Measurements from ENCODE around the gene EXOC3L2.
"Not testable (repeated sequence)": the region's sequence is repeated elsewhere in the genome, so short reads cannot be mapped to it uniquely, and the experiment has no call there.

EXOC3L2 gene

DNA sequence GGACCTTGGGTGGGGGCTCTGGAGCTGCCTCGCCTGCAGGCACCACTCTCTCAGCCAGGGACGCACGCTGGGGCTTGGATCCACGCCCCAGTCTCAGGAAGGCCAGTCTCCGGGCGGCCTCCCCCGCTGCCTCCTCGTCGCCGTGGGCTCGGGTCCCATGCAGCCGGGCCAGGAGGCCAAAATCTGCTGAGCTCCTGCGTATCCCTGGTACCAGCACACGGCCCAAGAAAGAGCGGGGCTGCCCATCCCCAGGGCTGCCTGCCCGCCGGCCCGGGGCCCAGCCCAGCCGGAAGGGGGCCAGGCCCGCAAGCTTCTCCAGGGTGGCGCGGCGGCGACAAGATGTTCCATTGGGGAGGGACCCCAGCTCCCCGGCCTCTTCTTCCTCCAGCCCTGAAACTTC lies 6.7 kb downstream of the EXOC3L2 start:
- Histone ChIP-seq H3K4me1 (ENCODE audit: control insufficient read depth, insufficient read depth, low read length) (no peaks in the 10 kb centered on the region), H3K9ac (ENCODE audit: low read length) (no peak overlapping the region), H3K27me3 (replicated peaks; ENCODE audit: control insufficient read depth, insufficient read depth, low read length) (peaks cover 22% of the 10 kb centered on the region), H3K36me3 (ENCODE audit: control insufficient read depth, insufficient read depth, low read length, severe bottlenecking) (no peaks in the 10 kb centered on the region), H3K9me3 (ENCODE audit: control insufficient read depth, low read length) (no peaks in the 10 kb centered on the region), H3K4me3 (ENCODE audit: low read length) (no peak overlapping the region)
- no peak for DNase-seq (ENCODE audit: low read depth)

DNA sequence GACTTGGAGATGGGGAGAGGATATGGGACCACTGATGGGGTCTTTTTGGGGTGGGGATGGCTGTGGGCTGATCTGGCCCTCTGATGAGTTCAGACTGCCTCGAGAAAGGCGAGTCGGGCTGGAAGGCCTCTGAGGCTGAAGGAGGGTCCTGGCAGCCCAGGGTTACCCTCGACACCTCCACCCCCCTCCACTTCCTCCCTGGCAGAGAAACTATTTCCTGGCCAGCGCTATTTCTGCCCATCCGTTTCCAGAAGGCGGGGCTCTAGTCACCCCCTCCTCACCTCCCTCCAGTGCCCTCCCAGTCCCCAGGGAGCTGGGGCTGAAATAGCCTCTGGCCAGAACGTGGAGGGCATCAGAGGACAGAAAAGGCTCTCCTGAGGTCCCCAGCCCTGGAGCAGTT lies 9.7 kb downstream of the EXOC3L2 start:
- Histone ChIP-seq H3K9me3 (ENCODE audit: control insufficient read depth, low read length) (no peaks in the 10 kb centered on the region), H3K4me1 (ENCODE audit: control insufficient read depth, insufficient read depth, low read length) (no peaks in the 10 kb centered on the region), H3K9ac (ENCODE audit: low read length) (no peak overlapping the region), H3K27me3 (replicated peaks; ENCODE audit: control insufficient read depth, insufficient read depth, low read length) (peaks cover 25% of the 10 kb centered on the region), H3K36me3 (ENCODE audit: control insufficient read depth, insufficient read depth, low read length, severe bottlenecking) (no peaks in the 10 kb centered on the region), H3K4me3 (ENCODE audit: low read length) (no peak overlapping the region)
- DNase-seq (ENCODE audit: low read depth) = no peak

DNA sequence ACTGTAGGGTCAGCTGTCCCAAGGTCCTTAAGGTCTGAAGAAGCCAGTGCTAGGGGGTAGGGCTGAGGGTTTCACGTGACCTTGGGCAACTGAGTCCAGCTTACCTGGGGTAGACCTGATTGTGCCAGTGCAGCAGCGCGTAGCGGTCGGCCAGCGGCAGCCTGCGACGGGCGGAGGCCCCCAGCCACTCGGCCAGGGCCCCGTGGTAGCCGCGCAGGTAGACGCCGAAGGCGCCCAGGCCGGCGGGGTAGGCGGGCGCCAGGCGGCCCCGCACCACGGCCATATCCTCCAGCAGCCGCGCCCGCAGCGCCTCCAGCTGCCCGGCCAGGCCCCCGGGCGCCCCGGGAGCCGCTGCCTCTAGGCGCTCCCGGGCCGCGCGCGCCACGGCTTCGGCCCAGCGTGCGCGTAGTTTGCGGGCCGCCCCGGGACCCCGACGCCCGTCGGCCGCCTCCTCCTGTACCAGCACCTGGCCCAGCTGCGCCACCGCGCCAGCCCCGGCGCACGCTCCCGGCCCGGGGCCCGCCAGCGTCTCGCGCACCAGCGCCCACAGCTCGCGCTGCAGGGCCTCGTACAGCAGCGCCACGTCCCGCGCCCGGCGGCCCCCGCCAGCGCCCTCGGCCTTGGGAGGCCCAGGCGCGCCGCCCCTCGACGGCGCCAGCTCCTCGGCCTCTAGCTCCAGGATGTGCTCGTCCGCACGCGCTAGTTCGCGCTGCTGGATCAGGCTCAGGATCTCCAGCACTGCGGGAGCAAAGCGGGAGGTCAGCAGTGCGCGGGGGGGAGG lies 10.9 kb downstream of the EXOC3L2 start:
- no peak for DNase-seq (ENCODE audit: low read depth)
- no peaks in the 10 kb centered on the region for H3K4me1 ChIP-seq (ENCODE audit: control insufficient read depth, insufficient read depth, low read length)
- H3K4me3 ChIP-seq (ENCODE audit: low read length) = no peak overlapping the region
- H3K9ac ChIP-seq (ENCODE audit: low read length) = no peak overlapping the region
- peaks cover 25% of the 10 kb centered on the region for H3K27me3 ChIP-seq (replicated peaks; ENCODE audit: control insufficient read depth, insufficient read depth, low read length)
- no peaks in the 10 kb centered on the region for H3K36me3 ChIP-seq (ENCODE audit: control insufficient read depth, insufficient read depth, low read length, severe bottlenecking)
- H3K9me3 ChIP-seq (ENCODE audit: control insufficient read depth, low read length) = no peaks in the 10 kb centered on the region

DNA sequence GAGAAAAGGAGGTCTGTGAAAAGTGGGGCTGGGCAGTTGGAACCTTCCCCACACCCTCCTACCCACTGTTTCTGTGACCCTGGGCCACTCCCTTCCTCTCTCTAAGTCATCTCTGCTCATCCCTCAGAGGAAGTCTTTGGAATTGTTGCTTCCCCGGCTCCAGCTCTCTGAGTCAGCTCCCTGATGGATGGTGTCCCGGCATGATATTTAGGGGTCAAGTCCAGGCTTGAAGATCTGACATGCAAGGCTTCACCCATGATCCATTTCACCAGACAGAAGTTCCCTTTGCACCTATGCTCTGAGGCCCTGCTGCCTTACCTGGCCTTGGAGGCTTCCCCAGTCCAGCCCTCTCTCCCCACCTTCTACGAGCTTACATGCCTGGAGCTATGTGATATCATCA lies 13.3 kb downstream of the EXOC3L2 start:
- H3K4me1 ChIP-seq (ENCODE audit: control insufficient read depth, insufficient read depth, low read length) = no peaks in the 10 kb centered on the region
- no peak for DNase-seq (ENCODE audit: low read depth)
- no peaks in the 10 kb centered on the region for H3K9me3 ChIP-seq (ENCODE audit: control insufficient read depth, low read length)
- no peak overlapping the region for H3K4me3 ChIP-seq (ENCODE audit: low read length)
- peaks cover 20% of the 10 kb centered on the region for H3K27me3 ChIP-seq (replicated peaks; ENCODE audit: control insufficient read depth, insufficient read depth, low read length)
- H3K36me3 ChIP-seq (ENCODE audit: control insufficient read depth, insufficient read depth, low read length, severe bottlenecking) = no peaks in the 10 kb centered on the region
- no peak overlapping the region for H3K9ac ChIP-seq (ENCODE audit: low read length)

DNA sequence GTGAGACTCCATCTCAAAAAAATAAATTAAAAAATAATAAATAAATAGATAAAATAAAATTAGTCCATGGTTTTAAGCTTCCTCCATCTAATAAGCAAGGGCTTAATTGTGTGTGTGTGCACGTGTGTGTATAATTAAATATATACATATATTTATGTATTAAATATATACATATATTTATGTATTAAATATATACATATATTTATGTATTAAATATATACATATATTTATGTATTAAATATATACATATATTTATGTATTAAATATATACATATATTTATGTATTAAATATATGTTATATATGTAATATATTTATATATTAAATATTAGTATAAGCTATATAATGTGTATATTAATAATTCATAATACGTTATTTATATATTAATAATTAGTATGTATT lies 16.2 kb downstream of the EXOC3L2 start:
- H3K36me3 ChIP-seq (ENCODE audit: control insufficient read depth, insufficient read depth, low read length, severe bottlenecking) = not testable (repeated sequence)

DNA sequence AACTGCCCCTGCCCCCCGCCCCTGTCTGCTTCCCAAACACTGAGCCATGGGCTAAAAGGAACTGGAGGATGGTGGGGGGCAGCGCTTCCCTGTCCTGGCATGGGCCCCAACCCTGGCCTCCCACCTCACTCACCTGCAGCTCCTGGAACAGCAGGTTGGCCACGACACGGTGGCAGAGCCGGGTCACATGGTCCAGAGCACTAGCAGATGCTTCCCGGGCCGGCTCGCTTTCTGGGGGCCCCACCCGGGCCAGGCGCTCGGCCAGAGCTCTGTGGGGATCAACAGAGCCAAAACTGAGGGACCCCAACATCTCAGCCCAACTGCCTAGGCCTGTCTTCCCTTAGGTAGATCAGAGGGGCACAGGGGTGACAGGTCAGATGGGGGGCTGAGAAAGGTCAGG lies 20.6 kb downstream of the EXOC3L2 start:
- H3K36me3 ChIP-seq (ENCODE audit: control insufficient read depth, insufficient read depth, low read length, severe bottlenecking) = no peaks in the 10 kb centered on the region
- peaks cover 16% of the 10 kb centered on the region for H3K27me3 ChIP-seq (replicated peaks; ENCODE audit: control insufficient read depth, insufficient read depth, low read length)

More for the DNA sequence above, 16.2 kb downstream of the EXOC3L2 start:
- H3K27me3 ChIP-seq (replicated peaks; ENCODE audit: control insufficient read depth, insufficient read depth, low read length) = peaks cover 17% of the 10 kb centered on the region
- not testable (repeated sequence) for DNase-seq (ENCODE audit: low read depth); H3K4me1 ChIP-seq (ENCODE audit: control insufficient read depth, insufficient read depth, low read length); H3K9me3 ChIP-seq (ENCODE audit: control insufficient read depth, low read length); H3K4me3 ChIP-seq (ENCODE audit: low read length); H3K9ac ChIP-seq (ENCODE audit: low read length)

DNA sequence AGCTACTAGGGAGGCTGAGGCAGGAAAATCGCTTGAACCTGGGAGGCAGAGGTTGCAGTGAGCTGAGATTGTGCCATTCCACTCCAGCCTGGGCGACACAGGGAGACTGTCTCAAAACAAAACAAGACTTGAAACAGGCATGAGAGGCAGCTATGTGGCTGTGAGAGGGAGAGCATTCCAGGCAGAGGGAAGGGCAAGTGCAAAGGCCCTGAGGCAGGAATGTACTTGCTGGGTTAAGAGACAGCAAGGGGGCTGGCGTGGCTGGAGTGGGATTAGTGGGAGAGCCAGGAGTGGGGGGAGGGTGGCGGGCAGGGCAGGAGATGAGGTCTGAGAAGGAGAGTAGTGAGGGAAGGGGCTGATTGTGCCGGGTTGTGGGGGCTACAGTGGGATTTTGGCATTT lies 21.3 kb downstream of the EXOC3L2 start:
- H3K9me3 ChIP-seq (ENCODE audit: control insufficient read depth, low read length) = no peaks in the 10 kb centered on the region
- H3K4me3 ChIP-seq (ENCODE audit: low read length) = no peak overlapping the region
- no peaks in the 10 kb centered on the region for H3K4me1 ChIP-seq (ENCODE audit: control insufficient read depth, insufficient read depth, low read length)
- H3K36me3 ChIP-seq (ENCODE audit: control insufficient read depth, insufficient read depth, low read length, severe bottlenecking) = no peaks in the 10 kb centered on the region
- no peak for DNase-seq (ENCODE audit: low read depth)
- peaks cover 17% of the 10 kb centered on the region for H3K27me3 ChIP-seq (replicated peaks; ENCODE audit: control insufficient read depth, insufficient read depth, low read length)
- H3K9ac ChIP-seq (ENCODE audit: low read length) = no peak overlapping the region

More for the DNA sequence above, 20.6 kb downstream of the EXOC3L2 start:
- DNase-seq (ENCODE audit: low read depth) = no peak
- Histone ChIP-seq H3K4me1 (ENCODE audit: control insufficient read depth, insufficient read depth, low read length) (no peaks in the 10 kb centered on the region), H3K9ac (ENCODE audit: low read length) (no peak overlapping the region), H3K4me3 (ENCODE audit: low read length) (no peak overlapping the region), H3K9me3 (ENCODE audit: control insufficient read depth, low read length) (no peaks in the 10 kb centered on the region)

DNA sequence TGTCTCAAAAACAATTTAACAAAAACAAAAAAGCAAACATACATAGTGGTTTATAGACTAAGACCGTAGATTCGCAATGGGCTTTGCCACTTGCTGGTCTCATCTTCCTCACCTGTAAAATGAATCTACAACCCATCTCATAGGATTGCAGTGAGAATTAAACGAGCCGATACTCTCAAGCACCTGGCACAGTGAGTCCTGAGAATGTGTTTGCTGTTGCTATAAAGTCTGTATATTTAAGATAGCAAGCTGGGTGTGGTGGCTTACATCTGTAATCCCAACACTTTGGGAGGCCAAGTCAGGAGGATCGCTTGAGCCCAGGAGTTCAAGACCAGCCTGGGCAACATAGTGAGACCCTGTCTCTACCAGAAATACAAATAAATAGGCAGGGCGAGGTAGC lies 22.5 kb downstream of the EXOC3L2 start:
- no peaks in the 10 kb centered on the region for H3K36me3 ChIP-seq (ENCODE audit: control insufficient read depth, insufficient read depth, low read length, severe bottlenecking)
- H3K27me3 ChIP-seq (replicated peaks; ENCODE audit: control insufficient read depth, insufficient read depth, low read length) = peaks cover 24% of the 10 kb centered on the region
- DNase-seq (ENCODE audit: low read depth) = no peak

DNA sequence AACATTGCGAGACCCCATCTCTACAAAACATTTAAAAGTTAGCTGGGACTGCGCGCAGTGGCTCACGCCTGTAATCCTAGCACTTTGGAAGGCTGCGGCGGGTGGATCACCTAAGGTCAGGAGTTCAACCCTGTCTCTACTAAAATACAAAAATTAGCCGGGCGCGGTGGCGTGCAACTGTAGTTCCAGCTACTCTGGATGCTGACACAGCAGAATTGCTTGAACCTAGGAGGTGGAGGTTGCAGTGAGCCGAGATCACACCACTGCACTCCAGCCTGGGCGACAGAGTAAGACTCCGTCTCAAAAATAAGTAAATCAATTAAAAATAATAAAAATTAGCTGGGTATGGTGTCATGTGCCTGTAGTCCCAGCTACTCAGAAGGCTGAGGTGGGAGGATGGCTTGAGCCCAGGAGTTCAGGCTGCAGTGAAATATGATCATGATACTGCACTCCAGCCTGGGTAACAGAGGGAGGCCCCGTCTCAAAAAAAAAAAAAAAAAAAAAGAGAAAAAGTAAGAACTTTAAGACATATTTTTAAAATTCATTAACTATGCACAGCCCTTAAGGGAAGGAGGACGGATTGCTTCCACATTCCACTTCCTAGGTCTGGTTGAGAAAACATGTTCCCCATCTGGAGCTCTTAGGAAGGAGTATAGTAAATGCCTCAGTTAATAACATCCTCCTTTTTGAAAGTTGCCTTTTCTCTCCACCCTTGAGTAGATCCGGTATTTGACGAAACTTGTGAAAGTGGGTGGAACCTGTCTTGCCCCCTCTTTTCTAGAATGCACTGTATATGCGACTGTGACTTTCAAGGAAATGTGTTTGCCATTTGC lies 26.1 kb downstream of the EXOC3L2 start:
- no peaks in the 10 kb centered on the region for H3K9me3 ChIP-seq (ENCODE audit: control insufficient read depth, low read length)
- no peak overlapping the region for H3K9ac ChIP-seq (ENCODE audit: low read length)
- peaks cover 36% of the 10 kb centered on the region for H3K27me3 ChIP-seq (replicated peaks; ENCODE audit: control insufficient read depth, insufficient read depth, low read length)
- H3K36me3 ChIP-seq (ENCODE audit: control insufficient read depth, insufficient read depth, low read length, severe bottlenecking) = no peaks in the 10 kb centered on the region
- H3K4me3 ChIP-seq (ENCODE audit: low read length) = no peak overlapping the region
- H3K4me1 ChIP-seq (ENCODE audit: control insufficient read depth, insufficient read depth, low read length) = peaks cover 7% of the 10 kb centered on the region
- peak; percentile 12 for DNase-seq (ENCODE audit: low read depth)

More for the DNA sequence above, 22.5 kb downstream of the EXOC3L2 start:
- no peaks in the 10 kb centered on the region for H3K4me1 ChIP-seq (ENCODE audit: control insufficient read depth, insufficient read depth, low read length)
- no peak overlapping the region for H3K9ac ChIP-seq (ENCODE audit: low read length)
- no peak overlapping the region for H3K4me3 ChIP-seq (ENCODE audit: low read length)
- H3K9me3 ChIP-seq (ENCODE audit: control insufficient read depth, low read length) = no peaks in the 10 kb centered on the region

DNA sequence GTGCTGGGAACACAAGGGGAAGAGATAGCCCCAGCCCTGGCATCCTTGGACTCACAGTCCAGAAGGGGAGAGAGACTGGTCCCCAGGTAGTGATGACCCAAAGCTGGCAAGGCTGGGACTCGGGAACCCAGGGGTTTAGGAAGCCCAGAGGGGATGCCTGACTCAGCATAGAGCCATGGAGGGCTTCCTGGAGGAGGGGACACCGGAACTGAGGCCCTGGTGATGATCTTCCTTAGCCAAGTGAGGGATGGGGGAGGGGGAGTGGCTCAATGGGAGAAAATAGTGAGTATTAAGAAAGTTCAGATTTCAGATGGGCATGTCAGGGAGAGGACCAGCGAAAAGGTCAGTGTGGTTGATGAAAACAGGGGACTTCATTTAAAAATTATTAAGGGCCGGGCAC lies 26.8 kb downstream of the EXOC3L2 start:
- H3K27me3 ChIP-seq (replicated peaks; ENCODE audit: control insufficient read depth, insufficient read depth, low read length) = peaks cover 36% of the 10 kb centered on the region
- H3K9ac ChIP-seq (ENCODE audit: low read length) = no peak overlapping the region
- H3K4me3 ChIP-seq (ENCODE audit: low read length) = no peak overlapping the region
- no peaks in the 10 kb centered on the region for H3K36me3 ChIP-seq (ENCODE audit: control insufficient read depth, insufficient read depth, low read length, severe bottlenecking)
- no peaks in the 10 kb centered on the region for H3K9me3 ChIP-seq (ENCODE audit: control insufficient read depth, low read length)
- DNase-seq (ENCODE audit: low read depth) = no peak
- H3K4me1 ChIP-seq (ENCODE audit: control insufficient read depth, insufficient read depth, low read length) = peaks cover 7% of the 10 kb centered on the region

DNA sequence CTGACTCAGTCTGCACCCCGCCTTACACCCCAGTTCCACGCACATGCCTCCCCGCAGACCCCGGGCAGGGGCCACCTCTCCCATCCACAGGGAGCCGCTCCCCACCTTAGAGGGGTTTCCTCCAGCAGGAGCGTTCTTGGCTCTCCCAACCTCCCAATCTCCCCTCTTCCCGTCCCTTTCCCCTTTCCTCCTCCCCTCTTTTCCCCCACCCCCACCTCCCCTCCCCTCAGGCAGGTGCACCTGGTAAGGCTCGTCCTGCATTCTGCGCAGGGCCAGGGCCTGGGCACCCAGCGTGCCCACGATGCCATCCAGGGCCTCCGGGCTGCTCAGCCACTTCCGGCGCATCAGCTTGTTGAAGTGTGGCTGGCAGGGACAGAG lies 27.3 kb downstream of the EXOC3L2 start:
- peaks cover 36% of the 10 kb centered on the region for H3K27me3 ChIP-seq (replicated peaks; ENCODE audit: control insufficient read depth, insufficient read depth, low read length)
- DNase-seq (ENCODE audit: low read depth) = no peak

More for the DNA sequence above, 27.3 kb downstream of the EXOC3L2 start:
- H3K4me1 ChIP-seq (ENCODE audit: control insufficient read depth, insufficient read depth, low read length) = peaks cover 7% of the 10 kb centered on the region
- no peak overlapping the region for H3K4me3 ChIP-seq (ENCODE audit: low read length)
- no peaks in the 10 kb centered on the region for H3K36me3 ChIP-seq (ENCODE audit: control insufficient read depth, insufficient read depth, low read length, severe bottlenecking)
- no peak overlapping the region for H3K9ac ChIP-seq (ENCODE audit: low read length)
- no peaks in the 10 kb centered on the region for H3K9me3 ChIP-seq (ENCODE audit: control insufficient read depth, low read length)

All from adipocyte (in vitro differentiated cells).